Measurements from ENCODE around the gene SLK.

Gene SLK

DNA sequence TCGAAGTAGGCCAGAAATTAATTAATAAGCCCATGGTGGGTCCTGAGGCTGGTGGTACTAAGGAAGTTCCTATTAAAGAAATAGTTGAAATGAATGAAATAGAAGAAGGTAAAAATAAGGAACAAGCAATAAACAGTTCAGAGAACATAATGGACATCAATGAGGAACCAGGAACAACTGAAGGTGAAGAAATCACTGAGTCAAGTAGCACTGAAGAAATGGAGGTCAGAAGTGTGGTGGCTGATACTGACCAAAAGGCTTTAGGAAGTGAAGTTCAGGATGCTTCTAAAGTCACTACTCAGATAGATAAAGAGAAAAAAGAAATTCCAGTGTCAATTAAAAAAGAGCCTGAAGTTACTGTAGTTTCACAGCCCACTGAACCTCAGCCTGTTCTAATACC lies 36.0 kb downstream of the SLK start:
- peaks cover 31% of the 10 kb centered on the region for H3K36me3 ChIP-seq (ENCODE audit: insufficient read depth, insufficient read length, low read length)
- no peak for DNase-seq (ENCODE audit: low read depth, low spot score)
- TF ChIP-seq ZNF274 (IDR thresholded peaks at IDR 0.05; ENCODE audit: low read depth, low read length) (no peak), YY1 (IDR thresholded peaks at IDR 0.05; ENCODE audit: insufficient read depth, insufficient read length) (no peak), SUZ12 (IDR thresholded peaks at IDR 0.05; ENCODE audit: extremely low read depth, insufficient read depth, insufficient read length) (no peak)

GRCh38 chr10:104005172-104005863 lies 38.4 kb downstream of the SLK start:
- Histone ChIP-seq H3K36me3 (ENCODE audit: insufficient read depth, insufficient read length, low read length) (peaks cover 19% of the 10 kb centered on the region), H3K4me1 (ENCODE audit: insufficient read depth, insufficient read length) (no peaks in the 10 kb centered on the region), H3K9ac (ENCODE audit: insufficient read length, low read depth) (no peak overlapping the region), H3K27me3 (ENCODE audit: insufficient read depth, insufficient read length) (no peaks in the 10 kb centered on the region), H3K9me3 (ENCODE audit: insufficient read depth, low read length) (no peaks in the 10 kb centered on the region), H3K4me3 (ENCODE audit: insufficient read length, low read depth) (no peak overlapping the region)
- no peak for DNase-seq (ENCODE audit: low read depth, low spot score)
- TF ChIP-seq YY1 (IDR thresholded peaks at IDR 0.05; ENCODE audit: insufficient read depth, insufficient read length), result no peak
- no peak for TF ChIP-seq ZNF274 (IDR thresholded peaks at IDR 0.05; ENCODE audit: low read depth, low read length)

More for the DNA sequence above, 36.0 kb downstream of the SLK start:
- H3K27me3 ChIP-seq (ENCODE audit: insufficient read depth, insufficient read length), result no peaks in the 10 kb centered on the region
- no peaks in the 10 kb centered on the region for H3K9me3 ChIP-seq (ENCODE audit: insufficient read depth, low read length)
- no peak overlapping the region for H3K9ac ChIP-seq (ENCODE audit: insufficient read length, low read depth)
- H3K4me3 ChIP-seq (ENCODE audit: insufficient read length, low read depth), result no peak overlapping the region
- no peaks in the 10 kb centered on the region for H3K4me1 ChIP-seq (ENCODE audit: insufficient read depth, insufficient read length)

DNA sequence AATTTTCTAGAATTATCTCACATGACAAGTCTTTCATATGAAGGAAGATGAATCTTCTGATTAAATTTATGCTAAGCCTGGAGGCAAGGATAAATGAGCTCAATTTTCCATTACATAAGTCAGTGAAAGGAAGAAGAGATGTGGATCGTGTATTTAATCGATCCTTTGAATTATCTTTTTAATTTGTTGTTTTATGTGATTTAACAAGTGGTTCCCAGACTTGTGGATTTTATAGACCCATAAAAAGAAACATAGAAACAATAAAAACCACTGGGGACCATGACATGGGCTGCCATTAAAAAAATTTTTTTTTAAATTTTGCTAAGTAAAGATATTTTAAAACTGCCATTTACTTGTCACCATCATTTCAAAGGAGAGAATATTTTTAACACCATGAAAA lies 45.0 kb downstream of the SLK start:
- no peak for TF ChIP-seq YY1 (IDR thresholded peaks at IDR 0.05; ENCODE audit: insufficient read depth, insufficient read length)
- no peak for TF ChIP-seq SUZ12 (IDR thresholded peaks at IDR 0.05; ENCODE audit: extremely low read depth, insufficient read depth, insufficient read length)
- TF ChIP-seq ZNF274 (IDR thresholded peaks at IDR 0.05; ENCODE audit: low read depth, low read length), result no peak
- Histone ChIP-seq H3K9me3 (ENCODE audit: insufficient read depth, low read length) (no peaks in the 10 kb centered on the region), H3K9ac (ENCODE audit: insufficient read length, low read depth) (no peak overlapping the region), H3K27me3 (ENCODE audit: insufficient read depth, insufficient read length) (no peaks in the 10 kb centered on the region), H3K4me1 (ENCODE audit: insufficient read depth, insufficient read length) (no peaks in the 10 kb centered on the region), H3K36me3 (ENCODE audit: insufficient read depth, insufficient read length, low read length) (peaks cover 2% of the 10 kb centered on the region), H3K4me3 (ENCODE audit: insufficient read length, low read depth) (no peak overlapping the region)
- no peak for DNase-seq (ENCODE audit: low read depth, low spot score)

GRCh38 chr10:104013489-104013888 lies 46.5 kb downstream of the SLK start:
- DNase-seq (ENCODE audit: low read depth, low spot score), result no peak
- Histone ChIP-seq H3K4me1 (ENCODE audit: insufficient read depth, insufficient read length) (no peaks in the 10 kb centered on the region), H3K4me3 (ENCODE audit: insufficient read length, low read depth) (no peak overlapping the region), H3K36me3 (ENCODE audit: insufficient read depth, insufficient read length, low read length) (peaks cover 7% of the 10 kb centered on the region), H3K27me3 (ENCODE audit: insufficient read depth, insufficient read length) (no peaks in the 10 kb centered on the region), H3K9me3 (ENCODE audit: insufficient read depth, low read length) (no peaks in the 10 kb centered on the region), H3K9ac (ENCODE audit: insufficient read length, low read depth) (no peak overlapping the region)
- TF ChIP-seq YY1 (IDR thresholded peaks at IDR 0.05; ENCODE audit: insufficient read depth, insufficient read length) (no peak), SUZ12 (IDR thresholded peaks at IDR 0.05; ENCODE audit: extremely low read depth, insufficient read depth, insufficient read length) (no peak), ZNF274 (IDR thresholded peaks at IDR 0.05; ENCODE audit: low read depth, low read length) (no peak)

DNA sequence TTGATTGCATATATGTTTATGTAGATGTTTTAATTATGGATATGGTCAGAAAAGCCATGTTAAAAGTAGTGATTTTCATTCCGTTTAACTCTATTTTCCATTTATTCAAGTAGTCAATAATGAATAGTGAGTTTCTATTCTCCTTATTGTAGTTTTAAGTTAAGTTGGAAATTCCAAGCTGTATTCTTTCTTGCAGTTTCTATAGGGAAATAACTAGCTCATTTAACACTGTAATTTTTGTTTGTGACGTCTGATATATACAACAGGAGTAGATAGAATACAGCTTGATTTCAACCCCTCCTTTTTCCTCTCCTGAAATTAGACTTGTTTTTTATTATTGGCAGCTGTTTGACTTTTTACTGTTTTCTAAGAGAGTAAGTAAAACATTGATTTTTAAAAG lies 47.2 kb downstream of the SLK start:
- Histone ChIP-seq H3K9ac (ENCODE audit: insufficient read length, low read depth) (no peak overlapping the region), H3K4me1 (ENCODE audit: insufficient read depth, insufficient read length) (no peaks in the 10 kb centered on the region), H3K9me3 (ENCODE audit: insufficient read depth, low read length) (no peaks in the 10 kb centered on the region), H3K4me3 (ENCODE audit: insufficient read length, low read depth) (no peak overlapping the region), H3K36me3 (ENCODE audit: insufficient read depth, insufficient read length, low read length) (peaks cover 10% of the 10 kb centered on the region), H3K27me3 (ENCODE audit: insufficient read depth, insufficient read length) (no peaks in the 10 kb centered on the region)
- no peak for DNase-seq (ENCODE audit: low read depth, low spot score)
- TF ChIP-seq ZNF274 (IDR thresholded peaks at IDR 0.05; ENCODE audit: low read depth, low read length) (no peak), YY1 (IDR thresholded peaks at IDR 0.05; ENCODE audit: insufficient read depth, insufficient read length) (no peak), SUZ12 (IDR thresholded peaks at IDR 0.05; ENCODE audit: extremely low read depth, insufficient read depth, insufficient read length) (no peak)

DNA sequence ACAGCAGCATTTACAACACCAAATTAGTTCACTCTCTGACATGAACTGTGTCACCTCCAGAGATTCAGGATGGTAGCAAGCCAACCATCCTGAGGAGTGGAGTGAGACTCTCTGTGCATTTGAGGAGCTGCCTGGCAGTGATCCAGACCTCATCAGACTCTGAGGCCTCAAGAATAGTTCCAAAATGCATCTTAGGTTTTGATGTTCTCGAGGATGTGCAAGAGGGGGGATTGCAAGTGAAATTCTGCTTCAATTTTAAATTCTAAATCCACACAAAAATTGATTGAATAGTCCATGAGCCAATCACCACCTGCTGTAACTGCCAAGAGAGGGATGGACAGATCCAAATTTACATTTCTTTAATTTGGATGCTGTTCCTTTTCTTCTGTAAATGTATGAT lies 49.7 kb downstream of the SLK start:
- no peaks in the 10 kb centered on the region for H3K4me1 ChIP-seq (ENCODE audit: insufficient read depth, insufficient read length)
- no peaks in the 10 kb centered on the region for H3K9me3 ChIP-seq (ENCODE audit: insufficient read depth, low read length)
- no peak overlapping the region for H3K9ac ChIP-seq (ENCODE audit: insufficient read length, low read depth)
- no peaks in the 10 kb centered on the region for H3K27me3 ChIP-seq (ENCODE audit: insufficient read depth, insufficient read length)
- no peak for DNase-seq (ENCODE audit: low read depth, low spot score)
- H3K36me3 ChIP-seq (ENCODE audit: insufficient read depth, insufficient read length, low read length), result peaks cover 21% of the 10 kb centered on the region
- H3K4me3 ChIP-seq (ENCODE audit: insufficient read length, low read depth), result no peak overlapping the region
- TF ChIP-seq YY1 (IDR thresholded peaks at IDR 0.05; ENCODE audit: insufficient read depth, insufficient read length) (no peak), ZNF274 (IDR thresholded peaks at IDR 0.05; ENCODE audit: low read depth, low read length) (no peak), SUZ12 (IDR thresholded peaks at IDR 0.05; ENCODE audit: extremely low read depth, insufficient read depth, insufficient read length) (no peak)

- TF ChIP-seq ZNF274 (IDR thresholded peaks at IDR 0.05; ENCODE audit: low read depth, low read length), result no peak
- TF ChIP-seq YY1 (IDR thresholded peaks at IDR 0.05; ENCODE audit: insufficient read depth, insufficient read length), result no peak
- no peak for TF ChIP-seq SUZ12 (IDR thresholded peaks at IDR 0.05; ENCODE audit: extremely low read depth, insufficient read depth, insufficient read length)
- Histone ChIP-seq H3K36me3 (ENCODE audit: insufficient read depth, insufficient read length, low read length) (peaks cover 29% of the 10 kb centered on the region), H3K9ac (ENCODE audit: insufficient read length, low read depth) (no peak overlapping the region), H3K9me3 (ENCODE audit: insufficient read depth, low read length) (no peaks in the 10 kb centered on the region), H3K4me3 (ENCODE audit: insufficient read length, low read depth) (no peak overlapping the region), H3K27me3 (ENCODE audit: insufficient read depth, insufficient read length) (no peaks in the 10 kb centered on the region), H3K4me1 (ENCODE audit: insufficient read depth, insufficient read length) (no peaks in the 10 kb centered on the region)
- DNase-seq (ENCODE audit: low read depth, low spot score), result no peak
Measured at GRCh38 chr10:104018471-104018870, 51.5 kb downstream of the SLK start.
